Glutamatergic neuron (in vitro differentiated cells): ENCODE data around the gene PLEKHH3. TPM values are rescaled to one million over a fixed set of nuclear protein-coding genes. Genes with fewer than 3 reads are reported as not detected.
"Not testable (repeated sequence)": the region's sequence is repeated elsewhere in the genome, so short reads cannot be mapped to it uniquely, and the experiment has no call there.

ENCODE experiments used
- DNase-seq: peaks from one replicate; pipeline ENCODE4 v3.0.0; 2022
- H3K27ac Mint-ChIP-seq: one replicate; pipeline ENCODE4 v1.8.0; 2020; ENCODE audit warnings: mild to moderate bottlenecking, mixed read lengths, inconsistent platforms; ENCODE audit not compliant: unreplicated experiment
- H3K27me3 Mint-ChIP-seq: one replicate; pipeline ENCODE4 v1.8.0; 2020; ENCODE audit warnings: mild to moderate bottlenecking, moderate library complexity, mixed read lengths, inconsistent platforms; ENCODE audit not compliant: unreplicated experiment
- H3K36me3 Mint-ChIP-seq: one replicate; pipeline ENCODE4 v1.8.0; 2020; ENCODE audit warnings: mild to moderate bottlenecking, mixed read lengths, inconsistent platforms; ENCODE audit not compliant: unreplicated experiment
- H3K4me1 Mint-ChIP-seq: one replicate; pipeline ENCODE4 v1.8.0; 2020; ENCODE audit warnings: mild to moderate bottlenecking, low read depth, mixed read lengths, inconsistent platforms; ENCODE audit not compliant: unreplicated experiment
- H3K4me3 Mint-ChIP-seq: one replicate; pipeline ENCODE4 v1.8.0; 2020; ENCODE audit warnings: mild to moderate bottlenecking, mixed read lengths, inconsistent platforms; ENCODE audit not compliant: unreplicated experiment
- H3K9me3 Mint-ChIP-seq: one replicate; pipeline ENCODE4 v1.8.0; 2020; ENCODE audit warnings: mild to moderate bottlenecking, moderate library complexity, mixed read lengths, inconsistent platforms; ENCODE audit not compliant: unreplicated experiment
- total RNA-seq: library from RNA; stranded (reverse); fragmentation: NEBNext Ultra II Directional; extraction: Animal tissue kit (Norgen Biotek cat#: 25700); gene quantifications from one replicate; pipeline ENCODE4 v1.2.1, GENCODE V29; 2021; ENCODE audit not compliant: unreplicated experiment
- TF ChIP-seq, protein P1 (sequence below): fragments of 200-600 bp; sonication (generic); IDR thresholded peaks from one replicate; pipeline ENCODE4 v1.5.0; 2021; ENCODE audit not compliant: partially characterized antibody, unreplicated experiment

PLEKHH3 gene
- total RNA-seq, 1 donor from 2014 or later, result 40.6 TPM

DNA sequence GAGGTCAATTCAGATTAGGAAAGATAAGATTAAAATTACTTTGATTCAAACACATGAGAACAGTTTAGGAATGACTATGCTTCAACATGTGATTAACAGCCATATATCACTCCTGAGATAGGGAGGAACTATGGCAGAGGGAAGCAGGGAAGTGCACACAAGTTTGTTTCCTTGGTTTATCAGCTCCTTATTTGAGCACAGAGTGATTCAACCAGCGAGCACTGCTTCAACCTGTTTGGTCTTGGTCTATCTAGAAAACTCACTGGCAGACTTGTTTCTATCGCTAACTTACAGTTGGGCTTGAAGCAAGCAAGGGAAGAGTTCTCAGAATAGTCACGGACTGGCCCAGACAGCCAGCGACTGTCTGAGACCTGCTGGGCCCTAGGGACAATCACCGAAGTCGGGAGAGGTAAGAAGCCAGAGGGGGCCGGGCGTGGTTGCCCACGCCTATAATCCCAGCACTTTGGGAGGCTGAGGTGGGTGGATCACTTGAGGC lies 43.8 kb downstream of the PLEKHH3 start:
- TF ChIP-seq, protein P1, sequence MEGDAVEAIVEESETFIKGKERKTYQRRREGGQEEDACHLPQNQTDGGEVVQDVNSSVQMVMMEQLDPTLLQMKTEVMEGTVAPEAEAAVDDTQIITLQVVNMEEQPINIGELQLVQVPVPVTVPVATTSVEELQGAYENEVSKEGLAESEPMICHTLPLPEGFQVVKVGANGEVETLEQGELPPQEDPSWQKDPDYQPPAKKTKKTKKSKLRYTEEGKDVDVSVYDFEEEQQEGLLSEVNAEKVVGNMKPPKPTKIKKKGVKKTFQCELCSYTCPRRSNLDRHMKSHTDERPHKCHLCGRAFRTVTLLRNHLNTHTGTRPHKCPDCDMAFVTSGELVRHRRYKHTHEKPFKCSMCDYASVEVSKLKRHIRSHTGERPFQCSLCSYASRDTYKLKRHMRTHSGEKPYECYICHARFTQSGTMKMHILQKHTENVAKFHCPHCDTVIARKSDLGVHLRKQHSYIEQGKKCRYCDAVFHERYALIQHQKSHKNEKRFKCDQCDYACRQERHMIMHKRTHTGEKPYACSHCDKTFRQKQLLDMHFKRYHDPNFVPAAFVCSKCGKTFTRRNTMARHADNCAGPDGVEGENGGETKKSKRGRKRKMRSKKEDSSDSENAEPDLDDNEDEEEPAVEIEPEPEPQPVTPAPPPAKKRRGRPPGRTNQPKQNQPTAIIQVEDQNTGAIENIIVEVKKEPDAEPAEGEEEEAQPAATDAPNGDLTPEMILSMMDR, result no peak
- Mint-ChIP-seq H3K9me3 (no peaks in the 10 kb centered on the region), H3K36me3 (no peaks in the 10 kb centered on the region), H3K27ac (no peak overlapping the region), H3K27me3 (no peaks in the 10 kb centered on the region), H3K4me3 (no peak overlapping the region), H3K4me1 (no peaks in the 10 kb centered on the region)
- no peak for DNase-seq

- no peaks in the 10 kb centered on the region for H3K27me3 Mint-ChIP-seq
- H3K9me3 Mint-ChIP-seq, result peaks cover under 1% of the 10 kb centered on the region
- TF ChIP-seq, protein P1, result no peak
- no peak overlapping the region for H3K4me3 Mint-ChIP-seq
- no peaks in the 10 kb centered on the region for H3K36me3 Mint-ChIP-seq
- DNase-seq, result no peak
- no peaks in the 10 kb centered on the region for H3K4me1 Mint-ChIP-seq
- no peak overlapping the region for H3K27ac Mint-ChIP-seq
These were observed 47.3 kb downstream of the PLEKHH3 start for GRCh38 chr17:42629411-42630009.

- not testable (repeated sequence) for H3K27me3 Mint-ChIP-seq, H3K36me3 Mint-ChIP-seq, H3K4me3 Mint-ChIP-seq, H3K9me3 Mint-ChIP-seq, DNase-seq, H3K4me1 Mint-ChIP-seq, H3K27ac Mint-ChIP-seq
These were observed 49.6 kb downstream of the PLEKHH3 start for GRCh38 chr17:42627032-42627764.

- TF ChIP-seq, protein P1, result no peak
- Mint-ChIP-seq H3K27ac (no peak overlapping the region), H3K27me3 (no peaks in the 10 kb centered on the region), H3K36me3 (no peaks in the 10 kb centered on the region), H3K4me3 (no peak overlapping the region), H3K4me1 (no peaks in the 10 kb centered on the region), H3K9me3 (peaks cover 2% of the 10 kb centered on the region)
- no peak for DNase-seq
These were observed 52.8 kb downstream of the PLEKHH3 start for GRCh38 chr17:42623732-42624596.

DNA sequence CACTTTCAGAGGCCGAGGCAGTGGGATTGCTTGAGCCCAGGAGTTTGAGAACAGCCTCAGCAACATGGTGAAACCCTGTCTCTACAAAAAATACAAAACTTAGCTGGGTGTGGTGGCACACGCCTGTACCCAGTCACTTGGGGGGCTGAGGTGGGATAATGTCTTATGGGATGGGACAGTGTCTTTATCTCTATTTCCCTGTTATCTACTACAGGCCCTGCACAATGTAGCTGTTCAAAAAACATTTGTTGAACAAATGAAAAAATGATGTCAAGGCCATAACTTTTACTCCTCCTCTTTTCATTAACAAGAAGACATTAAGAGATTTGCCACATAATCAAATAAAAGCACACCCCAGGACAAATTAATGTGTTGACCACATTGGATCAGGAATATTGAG lies 53.5 kb downstream of the PLEKHH3 start:
- Mint-ChIP-seq H3K4me1 (no peaks in the 10 kb centered on the region), H3K36me3 (no peaks in the 10 kb centered on the region), H3K9me3 (peaks cover 2% of the 10 kb centered on the region), H3K4me3 (no peak overlapping the region), H3K27ac (no peak overlapping the region), H3K27me3 (no peaks in the 10 kb centered on the region)
- no peak for DNase-seq
- TF ChIP-seq, protein P1, result no peak

GRCh38 chr17:42621987-42622386 lies 54.8 kb downstream of the PLEKHH3 start:
- not testable (repeated sequence) for H3K4me3 Mint-ChIP-seq, H3K9me3 Mint-ChIP-seq

More at GRCh38 chr17:42621987-42622386, 54.8 kb downstream of the PLEKHH3 start:
- not testable (repeated sequence) for H3K27ac Mint-ChIP-seq, H3K36me3 Mint-ChIP-seq, H3K4me1 Mint-ChIP-seq, H3K27me3 Mint-ChIP-seq, DNase-seq
